ENCODE measurements around the gene MORC4.

GRCh38 chrX:106954041-106954440 lies 46.0 kb downstream of the MORC4 start:
- no peak for TF ChIP-seq CTCF (IDR thresholded peaks at IDR 0.05; ENCODE audit: poor library complexity)
- no peak for TF ChIP-seq EZH2phosphoT487 (IDR thresholded peaks at IDR 0.05; ENCODE audit: low read depth, severe bottlenecking, unreplicated experiment)
- no peak for TF ChIP-seq EZH2 (IDR thresholded peaks at IDR 0.05; ENCODE audit: borderline replicate concordance)
